ENCODE measurements around the gene EFNB2.

GRCh38 chr13:106499113-106499512, 36.3 kb downstream of the EFNB2 start:
- TF ChIP-seq CTCF (conservative IDR thresholded peaks at IDR 0.05; ENCODE audit: low read depth, low read length) (no peak), EZH2 (IDR thresholded peaks at IDR 0.05; ENCODE audit: borderline replicate concordance, low read depth, low read length, poor library complexity, severe bottlenecking) (no peak)
